Measurements from ENCODE around the gene SCNN1G. TPM values are rescaled to one million over a fixed set of nuclear protein-coding genes. Genes with fewer than 3 reads are reported as not detected.

SCNN1G gene
- total RNA-seq, 4 donors from 2014 or later, result 3.4 to 6.5 (median 5.6) TPM

GRCh38 chr16:23215435-23215834 lies 32.9 kb downstream of the SCNN1G start:
- no peak for DNase-seq
- intact Hi-C loops (cut with DNase I), result no loop called here
- Histone ChIP-seq H3K36me3 (peaks cover 0 to 6% of the 10 kb centered on the region in 2 donors), H3K4me1 (no peaks in the 10 kb centered on the region), H3K9me3 (no peaks in the 10 kb centered on the region), H3K27ac (no peak overlapping the region), H3K27me3 (no peaks in the 10 kb centered on the region), H3K4me3 (replicated peaks in 1 of 3) (no peak overlapping the region)
- WGBS, 2 donors, result 93 to 96% methylated on average over 4 to 10 of the region's 10 CpGs
- no peak for TF ChIP-seq POLR2A (IDR thresholded peaks at IDR 0.05)
- no peak for TF ChIP-seq CTCF (IDR thresholded peaks at IDR 0.05)

- Histone ChIP-seq H3K9me3 (no peaks in the 10 kb centered on the region), H3K27me3 (no peaks in the 10 kb centered on the region), H3K4me1 (no peaks in the 10 kb centered on the region), H3K36me3 (peaks cover 0 to 6% of the 10 kb centered on the region in 2 donors), H3K4me3 (replicated peaks in 1 of 3) (no peak overlapping the region), H3K27ac (no peak overlapping the region)
- intact Hi-C loops (cut with DNase I), result no loop called here
- WGBS, 2 donors, result 93% methylated on average over 4 of the region's 4 CpGs
- TF ChIP-seq CTCF (IDR thresholded peaks at IDR 0.05) (no peak), POLR2A (IDR thresholded peaks at IDR 0.05) (no peak)
- no peak for DNase-seq
Measured at GRCh38 chr16:23216658-23217246, 34.2 kb downstream of the SCNN1G start.

- intact Hi-C loops (cut with DNase I), result no loop called here
- WGBS, 2 donors, result 78 to 92% methylated on average over 5 to 8 of the region's 8 CpGs
- Histone ChIP-seq H3K4me1 (no peaks in the 10 kb centered on the region), H3K27me3 (no peaks in the 10 kb centered on the region), H3K36me3 (peaks cover 0 to 6% of the 10 kb centered on the region in 2 donors), H3K4me3 (replicated peaks in 1 of 3) (no peak overlapping the region), H3K27ac (no peak overlapping the region), H3K9me3 (no peaks in the 10 kb centered on the region)
- TF ChIP-seq POLR2A (IDR thresholded peaks at IDR 0.05), result no peak
- DNase-seq, result no peak
Measured at GRCh38 chr16:23217646-23218045, 35.1 kb downstream of the SCNN1G start.

GRCh38 chr16:23222929-23223328 lies 40.4 kb downstream of the SCNN1G start:
- H3K27ac ChIP-seq, result no peak overlapping the region
- DNase-seq, result peak in 1 of 2 donors; percentile 15
- no peaks in the 10 kb centered on the region for H3K36me3 ChIP-seq
- no peak for TF ChIP-seq POLR2A (IDR thresholded peaks at IDR 0.05)
- no peak for TF ChIP-seq CTCF (IDR thresholded peaks at IDR 0.05)
- intact Hi-C loops (cut with DNase I), result no loop called here
- H3K9me3 ChIP-seq, result no peaks in the 10 kb centered on the region
- no peak overlapping the region for H3K4me3 ChIP-seq (replicated peaks in 1 of 3)
- no peaks in the 10 kb centered on the region for H3K27me3 ChIP-seq
- H3K4me1 ChIP-seq, result peaks cover 0 to 3% of the 10 kb centered on the region in 2 donors

GRCh38 chr16:23223368-23223767 lies 40.8 kb downstream of the SCNN1G start:
- DNase-seq, result no peak
- WGBS, 2 donors, result 89 to 94% methylated on average over 6 to 7 of the region's 8 CpGs
- TF ChIP-seq CTCF (IDR thresholded peaks at IDR 0.05) (no peak), POLR2A (IDR thresholded peaks at IDR 0.05) (no peak)
- Histone ChIP-seq H3K27me3 (no peaks in the 10 kb centered on the region), H3K9me3 (no peaks in the 10 kb centered on the region), H3K27ac (no peak overlapping the region), H3K4me3 (replicated peaks in 1 of 3) (no peak overlapping the region), H3K4me1 (peaks cover 0 to 3% of the 10 kb centered on the region in 2 donors), H3K36me3 (no peaks in the 10 kb centered on the region)
- intact Hi-C loops (cut with DNase I), result no loop called here
